Fibroblast of peridontal ligament (primary cell): Measurements from ENCODE around the gene COX5B.
"Not testable (repeated sequence)": the region's sequence is repeated elsewhere in the genome, so short reads cannot be mapped to it uniquely, and the experiment has no call there.

Experiments used
- DNase-seq: peaks from one replicate; pipeline ENCODE4 v3.0.0-alpha.2; 2010; ENCODE audit errors: extremely low read depth

Gene COX5B

DNA sequence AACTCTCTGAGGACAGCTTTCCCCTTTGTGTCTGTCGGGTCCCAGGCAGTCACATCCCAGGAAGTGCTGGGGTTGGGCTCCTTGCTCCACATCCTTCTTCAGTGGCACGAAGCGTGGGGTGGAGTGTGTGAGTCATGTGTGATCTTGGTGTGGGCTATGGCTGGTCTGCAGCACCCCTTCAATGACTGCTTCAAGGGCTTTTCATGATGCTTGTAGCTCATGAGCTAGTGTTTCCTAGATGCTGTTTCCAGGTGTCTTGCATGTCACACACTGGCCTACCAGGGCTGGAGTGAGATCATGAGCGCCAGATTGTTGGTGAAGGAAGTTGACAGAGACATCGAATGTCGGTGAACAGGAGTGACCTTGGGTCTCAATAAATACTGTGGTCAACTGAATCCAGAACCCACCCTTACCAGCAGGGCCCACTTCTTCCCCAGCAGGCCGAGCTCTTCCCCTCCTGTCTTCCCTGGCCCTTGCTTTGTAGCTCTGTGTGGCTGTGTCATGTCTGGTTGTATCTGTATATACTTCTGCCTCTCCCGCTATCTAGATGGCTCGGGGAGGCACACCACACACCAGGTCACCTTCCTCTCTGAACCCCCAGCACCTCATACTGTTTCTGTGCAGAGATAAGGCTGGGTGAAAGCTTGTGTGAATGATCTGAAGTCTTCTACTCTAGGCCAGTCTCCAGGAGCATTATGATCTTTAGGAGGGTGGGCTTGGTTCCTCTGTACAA lies 27.5 kb downstream of the COX5B start:
- peak; percentile 8 for DNase-seq

GRCh38 chr2:97673915-97674283 lies 28.0 kb downstream of the COX5B start:
- no peak for DNase-seq

- DNase-seq: no peak
These were observed 29.7 kb downstream of the COX5B start for GRCh38 chr2:97675430-97676113.

- no peak for DNase-seq
These were observed 30.8 kb downstream of the COX5B start for GRCh38 chr2:97676620-97677019.

DNA sequence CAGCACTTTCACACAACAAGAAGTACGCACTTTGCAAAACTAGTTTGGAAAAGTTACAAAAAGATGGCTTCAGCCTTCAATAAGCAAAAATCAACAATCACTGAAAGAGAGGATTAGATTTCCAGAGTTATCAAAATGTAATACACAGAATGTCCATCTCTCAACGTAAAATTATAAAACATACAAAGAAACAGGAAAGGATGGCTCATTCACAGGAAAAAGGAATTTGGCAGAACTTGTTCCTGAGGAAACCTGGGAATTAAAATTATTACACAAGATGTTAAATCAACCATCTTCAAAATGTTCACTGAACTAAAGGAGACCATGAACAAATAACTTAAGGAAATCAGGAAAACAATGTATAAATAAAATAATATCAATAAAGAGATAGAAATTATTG lies 31.6 kb downstream of the COX5B start:
- no peak for DNase-seq

DNA sequence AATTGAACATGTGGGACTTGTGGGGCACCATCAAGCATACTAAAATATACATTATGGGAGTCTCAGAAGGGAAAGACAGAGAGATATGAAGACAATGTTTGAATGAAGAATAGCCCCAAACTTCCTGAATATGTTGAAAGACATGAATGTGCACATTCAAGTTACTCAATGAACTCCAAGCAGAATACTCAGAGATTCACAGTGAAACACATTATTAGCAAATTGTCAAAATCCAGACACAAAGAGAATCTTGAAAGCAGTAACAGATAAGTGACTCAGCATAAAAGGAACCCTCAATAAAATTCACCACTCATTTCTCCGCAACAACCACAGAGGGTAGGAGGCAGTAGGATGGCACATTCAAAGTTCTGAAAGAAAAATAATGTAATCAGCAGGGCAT lies 32.4 kb downstream of the COX5B start:
- no peak for DNase-seq

GRCh38 chr2:97687235-97687634 lies 41.4 kb downstream of the COX5B start:
- not testable (repeated sequence) for DNase-seq

- no peak for DNase-seq
These were observed 42.4 kb downstream of the COX5B start for GRCh38 chr2:97688062-97688827.

- DNase-seq: no peak
These were observed 45.3 kb downstream of the COX5B start for GRCh38 chr2:97691166-97691565.

DNA sequence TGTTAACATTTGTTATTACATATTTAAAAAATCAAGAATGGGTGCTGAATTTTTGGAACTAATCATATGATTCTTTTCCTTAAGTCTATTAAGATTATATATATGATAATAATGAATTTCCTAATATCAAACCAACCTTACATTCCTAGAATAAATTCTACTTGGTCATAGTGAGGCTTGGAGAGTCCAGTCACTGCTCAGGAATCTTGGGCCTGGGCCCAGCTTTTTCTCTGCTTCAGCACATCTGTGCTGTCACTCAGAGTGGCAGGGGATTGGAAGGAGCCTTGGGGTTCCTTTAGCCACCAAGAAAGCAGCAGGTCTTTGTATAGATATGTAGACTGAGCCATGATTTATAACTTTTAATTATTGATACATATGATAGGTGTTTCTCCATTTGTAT lies 47.6 kb downstream of the COX5B start:
- no peak for DNase-seq

DNA sequence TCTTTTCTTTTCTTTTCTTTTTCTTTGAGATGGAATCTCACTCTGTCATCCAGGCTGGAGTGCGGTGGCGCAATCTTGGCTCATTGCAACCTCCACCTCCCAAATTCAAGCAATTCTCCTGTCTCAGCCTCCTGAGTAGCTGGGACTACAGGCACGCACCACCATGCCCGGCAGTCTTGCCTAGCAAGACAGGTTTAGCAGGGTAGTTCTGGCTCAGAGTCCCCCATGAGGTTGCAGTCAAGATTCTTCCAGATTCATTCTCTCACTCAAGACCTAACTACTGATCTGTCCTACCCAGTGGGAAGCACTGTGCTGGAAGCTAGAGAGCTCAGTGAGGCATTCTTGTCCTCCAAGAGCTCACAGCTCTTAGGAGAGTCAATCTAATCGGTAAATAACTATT lies 49.9 kb downstream of the COX5B start:
- DNase-seq: no peak

GRCh38 chr2:97697252-97698235 lies 51.7 kb downstream of the COX5B start:
- peak; percentile 84 for DNase-seq
